ENCODE measurements around the gene ZNF318. TPM values are rescaled to one million over a fixed set of nuclear protein-coding genes. Genes with fewer than 3 reads are reported as not detected.

The ZNF318 gene
- total and polyA plus RNA-seq, 10 of the 15 experiments (the other 5 are each of a cell fraction or from before 2014, with no cell fraction given) = 3.4 to 79.8 (median 13.7) TPM

DNA sequence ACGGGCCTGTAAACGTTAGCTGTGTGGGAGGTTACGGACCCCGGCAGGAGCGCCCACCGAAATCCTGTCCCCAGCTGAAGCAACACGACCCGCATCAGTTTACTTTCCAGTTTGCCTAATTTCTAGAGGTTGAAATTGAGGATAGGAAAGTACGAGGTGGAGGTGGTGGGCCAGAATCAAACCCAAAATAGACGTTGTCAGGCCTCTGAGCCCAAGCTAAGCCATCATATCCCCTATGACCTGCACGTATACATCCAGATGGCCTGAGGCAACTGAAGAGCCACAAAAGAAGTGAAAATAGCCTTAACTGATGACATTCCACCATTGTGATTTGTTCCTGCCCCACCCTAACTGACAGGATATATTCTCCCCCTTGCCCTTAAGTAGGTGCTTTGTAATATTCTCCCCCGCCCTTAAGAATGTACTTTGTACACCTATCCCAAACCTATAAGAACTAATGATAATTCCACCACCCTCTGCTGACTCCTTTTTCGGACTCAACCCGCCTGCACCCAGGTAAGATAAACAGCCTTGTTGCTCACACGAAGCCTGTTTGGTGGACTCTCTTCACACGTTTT lies 645 bp upstream of the ZNF318 start (continued):
- TF ChIP-seq, protein P1, sequence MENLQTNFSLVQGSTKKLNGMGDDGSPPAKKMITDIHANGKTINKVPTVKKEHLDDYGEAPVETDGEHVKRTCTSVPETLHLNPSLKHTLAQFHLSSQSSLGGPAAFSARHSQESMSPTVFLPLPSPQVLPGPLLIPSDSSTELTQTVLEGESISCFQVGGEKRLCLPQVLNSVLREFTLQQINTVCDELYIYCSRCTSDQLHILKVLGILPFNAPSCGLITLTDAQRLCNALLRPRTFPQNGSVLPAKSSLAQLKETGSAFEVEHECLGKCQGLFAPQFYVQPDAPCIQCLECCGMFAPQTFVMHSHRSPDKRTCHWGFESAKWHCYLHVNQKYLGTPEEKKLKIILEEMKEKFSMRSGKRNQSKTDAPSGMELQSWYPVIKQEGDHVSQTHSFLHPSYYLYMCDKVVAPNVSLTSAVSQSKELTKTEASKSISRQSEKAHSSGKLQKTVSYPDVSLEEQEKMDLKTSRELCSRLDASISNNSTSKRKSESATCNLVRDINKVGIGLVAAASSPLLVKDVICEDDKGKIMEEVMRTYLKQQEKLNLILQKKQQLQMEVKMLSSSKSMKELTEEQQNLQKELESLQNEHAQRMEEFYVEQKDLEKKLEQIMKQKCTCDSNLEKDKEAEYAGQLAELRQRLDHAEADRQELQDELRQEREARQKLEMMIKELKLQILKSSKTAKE (IDR thresholded peaks at IDR 0.05; ENCODE audit: low read depth, poor library complexity, severe bottlenecking) = peak; percentile 41
- peak; percentile 62 for TF ChIP-seq NFIC (IDR thresholded peaks at IDR 0.05; ENCODE audit: low read depth, low read length)
- peak; percentile 10; the same call in 1 of the 2 replicates for TF ChIP-seq GATAD2B (conservative IDR thresholded peaks at IDR 0.05; ENCODE audit: low read depth)
- peak; percentile 59 for TF ChIP-seq MTA2 (IDR thresholded peaks at IDR 0.05; ENCODE audit: low read depth)
- peak in 1 of 2 experiments; percentile 23; a peak in 1 of 3 replicates for TF ChIP-seq EGR1 (IDR thresholded peaks at IDR 0.05; ENCODE audit: borderline replicate concordance in 1 of 2, low read depth in 2 of 2, low read length in 2 of 2)
- peak; percentile 48; the same call in 1 of the 2 replicates for TF ChIP-seq NBN (IDR thresholded peaks at IDR 0.05)
- TF ChIP-seq IKZF2 (IDR thresholded peaks at IDR 0.05) = peak; percentile 40 to 65; a peak in 2 of 4 replicates
- TF ChIP-seq, protein P2, sequence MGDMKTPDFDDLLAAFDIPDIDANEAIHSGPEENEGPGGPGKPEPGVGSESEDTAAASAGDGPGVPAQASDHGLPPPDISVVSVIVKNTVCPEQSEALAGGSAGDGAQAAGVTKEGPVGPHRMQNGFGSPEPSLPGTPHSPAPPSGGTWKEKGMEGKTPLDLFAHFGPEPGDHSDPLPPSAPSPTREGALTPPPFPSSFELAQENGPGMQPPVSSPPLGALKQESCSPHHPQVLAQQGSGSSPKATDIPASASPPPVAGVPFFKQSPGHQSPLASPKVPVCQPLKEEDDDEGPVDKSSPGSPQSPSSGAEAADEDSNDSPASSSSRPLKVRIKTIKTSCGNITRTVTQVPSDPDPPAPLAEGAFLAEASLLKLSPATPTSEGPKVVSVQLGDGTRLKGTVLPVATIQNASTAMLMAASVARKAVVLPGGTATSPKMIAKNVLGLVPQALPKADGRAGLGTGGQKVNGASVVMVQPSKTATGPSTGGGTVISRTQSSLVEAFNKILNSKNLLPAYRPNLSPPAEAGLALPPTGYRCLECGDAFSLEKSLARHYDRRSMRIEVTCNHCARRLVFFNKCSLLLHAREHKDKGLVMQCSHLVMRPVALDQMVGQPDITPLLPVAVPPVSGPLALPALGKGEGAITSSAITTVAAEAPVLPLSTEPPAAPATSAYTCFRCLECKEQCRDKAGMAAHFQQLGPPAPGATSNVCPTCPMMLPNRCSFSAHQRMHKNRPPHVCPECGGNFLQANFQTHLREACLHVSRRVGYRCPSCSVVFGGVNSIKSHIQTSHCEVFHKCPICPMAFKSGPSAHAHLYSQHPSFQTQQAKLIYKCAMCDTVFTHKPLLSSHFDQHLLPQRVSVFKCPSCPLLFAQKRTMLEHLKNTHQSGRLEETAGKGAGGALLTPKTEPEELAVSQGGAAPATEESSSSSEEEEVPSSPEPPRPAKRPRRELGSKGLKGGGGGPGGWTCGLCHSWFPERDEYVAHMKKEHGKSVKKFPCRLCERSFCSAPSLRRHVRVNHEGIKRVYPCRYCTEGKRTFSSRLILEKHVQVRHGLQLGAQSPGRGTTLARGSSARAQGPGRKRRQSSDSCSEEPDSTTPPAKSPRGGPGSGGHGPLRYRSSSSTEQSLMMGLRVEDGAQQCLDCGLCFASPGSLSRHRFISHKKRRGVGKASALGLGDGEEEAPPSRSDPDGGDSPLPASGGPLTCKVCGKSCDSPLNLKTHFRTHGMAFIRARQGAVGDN (IDR thresholded peaks at IDR 0.05) = peak; percentile 85
